Hematopoietic multipotent progenitor cell treated with erythropoietin and hydrocortisone succinate and interleukin-3 and kit ligand, for 6 days (in vitro differentiated cells): Measurements from ENCODE around the gene CLIC5.

ENCODE experiments used
- DNase-seq: peaks from one replicate; pipeline ENCODE4 v3.0.0-alpha.2; 2015

The CLIC5 gene

GRCh38 chr6:45881705-45882467 lies 133.8 kb downstream of the CLIC5 start:
- no peak for DNase-seq

DNA sequence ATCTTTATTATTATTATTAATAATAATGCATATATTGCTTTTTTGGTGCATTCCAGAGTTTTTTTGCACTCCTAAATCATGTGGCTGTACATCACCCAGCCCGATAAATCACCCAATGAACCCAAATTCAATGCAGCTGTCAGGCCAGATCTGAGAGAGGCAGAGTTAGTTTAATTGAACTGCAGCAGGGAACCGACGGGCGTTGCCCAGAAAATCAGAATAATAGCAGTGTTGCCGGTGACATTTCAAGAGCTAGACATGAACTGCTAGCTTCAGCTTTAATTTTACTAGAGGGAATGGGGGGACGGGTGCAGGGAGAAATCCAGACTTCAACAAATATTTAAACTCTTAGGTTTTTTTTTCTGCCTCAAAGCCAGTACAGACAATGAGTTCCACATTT lies 135.0 kb downstream of the CLIC5 start:
- no peak for DNase-seq

GRCh38 chr6:45880159-45880558 lies 135.5 kb downstream of the CLIC5 start:
- DNase-seq: no peak

GRCh38 chr6:45877970-45878590 lies 137.6 kb downstream of the CLIC5 start:
- DNase-seq: no peak

DNA sequence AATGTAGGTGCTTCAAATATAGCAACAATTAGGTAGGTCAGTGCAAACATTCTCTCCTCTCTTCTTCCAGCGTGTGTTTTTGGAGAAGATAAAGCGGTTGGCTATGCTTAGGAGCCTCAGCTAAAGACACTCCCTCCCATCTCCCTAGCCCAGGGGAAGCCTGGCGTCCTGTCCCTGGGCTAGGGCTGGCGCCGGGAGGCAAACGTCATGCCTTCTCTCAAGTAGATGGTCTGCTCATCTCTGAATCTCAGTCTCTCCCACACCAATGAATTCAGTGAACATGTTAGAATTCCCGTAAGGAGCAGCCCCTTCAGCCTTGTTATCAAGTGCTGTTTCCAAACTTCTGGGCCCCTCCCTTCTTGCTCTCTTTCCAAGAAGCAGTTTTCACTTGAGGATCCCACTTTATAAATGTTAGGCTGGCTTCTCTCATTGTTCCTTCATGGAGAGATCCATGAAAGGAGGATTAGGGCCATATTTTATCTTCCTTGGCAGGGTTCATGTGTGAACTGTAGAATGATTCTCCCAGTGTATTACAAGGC lies 142.8 kb downstream of the CLIC5 start:
- no peak for DNase-seq

- DNase-seq: no peak
These were observed 145.1 kb downstream of the CLIC5 start for GRCh38 chr6:45870531-45870930.

DNA sequence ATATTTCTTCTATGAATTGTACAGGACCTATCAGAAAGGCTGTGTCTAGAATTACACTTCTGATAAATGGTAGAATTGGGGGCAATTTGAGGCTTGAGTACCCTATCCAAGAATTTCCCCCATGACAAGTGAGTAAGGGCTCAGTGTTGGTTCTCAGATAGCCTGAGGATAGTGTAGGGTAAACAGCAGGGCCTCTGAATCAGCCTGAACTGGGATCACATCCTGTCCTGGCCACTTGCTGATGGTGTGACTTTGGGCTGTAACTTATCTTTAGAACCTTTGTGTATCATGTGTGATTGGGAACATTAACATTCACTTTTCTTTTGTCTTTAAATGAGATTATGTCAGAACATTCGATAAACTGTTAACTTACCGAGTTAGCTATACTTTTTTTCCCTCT lies 151.0 kb downstream of the CLIC5 start:
- DNase-seq: no peak

DNA sequence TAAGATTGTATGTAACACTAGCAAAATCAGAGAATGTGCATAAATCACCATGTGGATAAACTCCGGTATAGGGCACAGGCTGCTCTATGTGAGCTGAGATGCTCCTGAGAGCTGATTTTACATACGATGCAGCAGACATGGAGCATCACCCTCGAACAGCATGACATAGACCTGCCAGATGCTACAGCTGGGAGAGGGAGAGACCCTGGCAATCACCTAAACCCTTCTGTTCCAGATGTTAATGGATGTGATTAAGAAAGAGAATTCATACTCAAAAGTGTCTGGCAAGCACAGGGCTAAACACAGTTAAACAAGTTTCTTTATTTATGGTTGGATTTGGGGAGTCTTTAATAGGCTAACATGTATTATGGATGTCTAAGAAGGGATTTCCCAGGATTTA lies 157.0 kb downstream of the CLIC5 start:
- DNase-seq: no peak

DNA sequence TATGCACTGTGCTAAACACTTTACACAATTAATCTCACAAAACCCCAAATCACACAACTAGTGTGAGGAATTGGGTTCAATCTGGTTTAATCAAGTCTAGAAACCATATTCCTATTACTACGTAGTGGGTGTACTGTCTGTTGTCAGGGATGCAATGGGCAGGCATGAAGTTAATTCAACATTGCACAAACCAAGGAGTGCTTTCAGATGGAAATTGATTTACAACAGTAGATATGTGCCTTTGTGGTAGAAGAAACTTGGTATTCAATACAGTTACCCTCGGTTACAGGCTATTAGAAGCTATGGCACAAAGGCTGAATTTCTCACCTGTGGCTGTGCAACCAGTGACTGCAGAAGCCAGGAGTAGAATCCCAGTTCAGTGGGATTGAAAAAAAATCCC lies 157.8 kb downstream of the CLIC5 start:
- no peak for DNase-seq

- no peak for DNase-seq
These were observed 159.8 kb downstream of the CLIC5 start for GRCh38 chr6:45855642-45856394.

DNA sequence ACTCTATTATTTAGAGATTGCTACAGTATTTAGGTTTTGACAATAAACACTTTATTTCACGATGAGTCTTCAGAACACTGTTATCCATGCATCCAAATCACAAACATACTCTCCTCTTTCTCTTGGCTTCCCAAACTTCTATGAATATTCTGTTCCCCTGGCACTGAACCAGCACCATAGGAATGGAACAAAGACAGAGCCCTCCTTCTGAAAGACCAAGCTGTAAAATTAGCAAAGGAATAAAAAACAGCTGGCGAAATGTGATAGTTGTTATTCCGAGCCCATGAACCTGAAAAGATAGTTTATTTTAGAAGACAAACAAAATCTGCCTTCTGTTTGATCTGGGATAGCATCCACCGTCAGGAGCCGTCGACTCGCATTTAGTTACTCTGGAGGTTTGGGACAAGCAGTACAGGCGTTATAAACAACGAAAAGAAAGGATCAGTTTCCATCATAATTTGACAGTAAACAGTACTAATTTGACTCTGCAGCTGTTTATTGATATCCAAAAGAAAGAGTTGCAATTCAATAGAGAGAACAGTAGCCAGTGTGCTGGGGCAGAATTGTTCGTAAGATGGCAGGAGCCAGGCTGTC lies 161.4 kb downstream of the CLIC5 start:
- DNase-seq: no peak

DNA sequence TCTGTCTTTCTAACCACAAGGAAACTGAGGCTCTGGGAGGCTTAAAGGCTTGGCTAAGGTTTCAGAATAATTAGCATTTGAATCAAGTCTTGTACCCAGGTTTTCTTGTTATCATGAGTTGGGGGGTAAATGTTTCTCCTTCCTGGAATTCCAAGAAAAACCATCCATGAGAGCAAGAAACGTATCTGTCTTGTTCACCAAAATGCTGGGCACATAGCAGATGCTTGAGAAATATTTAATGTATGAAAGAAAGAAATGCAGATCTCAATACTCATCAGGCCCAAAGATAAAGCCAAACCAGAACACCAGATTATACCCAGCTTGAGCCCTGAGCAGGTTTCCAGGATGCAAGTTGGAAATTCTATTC lies 164.6 kb downstream of the CLIC5 start:
- no peak for DNase-seq

DNA sequence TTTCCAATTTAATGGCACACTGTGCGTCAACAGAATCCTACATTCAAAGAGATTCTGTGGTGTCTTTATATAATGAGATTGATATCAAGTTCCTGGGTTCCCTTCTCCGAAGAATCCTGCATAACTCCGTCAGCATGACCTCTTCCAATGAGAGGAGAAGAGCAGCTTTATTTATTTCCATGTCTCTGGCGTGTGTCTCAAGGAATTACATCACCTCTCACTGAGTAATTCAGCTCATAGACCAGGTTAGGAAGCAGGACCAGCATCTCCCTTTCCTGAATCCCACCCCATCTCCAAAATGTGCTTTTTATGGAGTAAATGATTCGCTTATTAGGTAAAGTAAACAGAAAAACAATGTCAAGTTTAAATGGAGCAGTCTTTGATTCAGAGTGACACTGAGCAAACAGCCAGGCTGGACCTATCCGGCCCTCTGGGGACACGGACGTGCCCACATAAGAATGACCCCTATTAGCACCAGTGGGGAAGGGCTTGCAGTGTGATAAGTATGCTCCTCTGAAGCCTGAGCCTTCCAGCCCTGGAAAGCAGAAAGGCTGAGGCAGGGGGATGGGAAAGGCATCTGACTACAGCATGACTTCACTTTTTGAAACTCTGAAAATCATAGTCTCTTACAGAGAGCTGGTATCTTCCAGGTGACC lies 165.2 kb downstream of the CLIC5 start:
- no peak for DNase-seq

DNA sequence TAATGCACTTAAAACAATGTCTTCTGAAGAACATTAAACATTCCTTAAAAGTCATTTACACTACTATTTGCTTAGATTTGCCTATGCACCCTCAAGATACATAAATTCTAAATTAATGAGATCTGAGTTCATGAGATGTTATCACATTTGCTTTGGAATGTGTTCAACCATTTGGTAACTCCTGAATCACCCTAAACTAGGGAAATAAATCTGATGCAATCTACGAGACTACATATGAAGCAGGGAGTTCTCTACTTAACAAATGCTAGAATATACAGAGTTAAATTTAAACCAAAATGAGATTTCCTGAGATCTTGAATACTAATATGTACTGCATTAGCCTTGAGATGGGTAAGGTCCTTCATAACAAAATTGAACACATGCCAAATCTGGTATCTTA lies 170.1 kb downstream of the CLIC5 start:
- no peak for DNase-seq

GRCh38 chr6:45844986-45845385 lies 170.7 kb downstream of the CLIC5 start:
- DNase-seq: no peak

DNA sequence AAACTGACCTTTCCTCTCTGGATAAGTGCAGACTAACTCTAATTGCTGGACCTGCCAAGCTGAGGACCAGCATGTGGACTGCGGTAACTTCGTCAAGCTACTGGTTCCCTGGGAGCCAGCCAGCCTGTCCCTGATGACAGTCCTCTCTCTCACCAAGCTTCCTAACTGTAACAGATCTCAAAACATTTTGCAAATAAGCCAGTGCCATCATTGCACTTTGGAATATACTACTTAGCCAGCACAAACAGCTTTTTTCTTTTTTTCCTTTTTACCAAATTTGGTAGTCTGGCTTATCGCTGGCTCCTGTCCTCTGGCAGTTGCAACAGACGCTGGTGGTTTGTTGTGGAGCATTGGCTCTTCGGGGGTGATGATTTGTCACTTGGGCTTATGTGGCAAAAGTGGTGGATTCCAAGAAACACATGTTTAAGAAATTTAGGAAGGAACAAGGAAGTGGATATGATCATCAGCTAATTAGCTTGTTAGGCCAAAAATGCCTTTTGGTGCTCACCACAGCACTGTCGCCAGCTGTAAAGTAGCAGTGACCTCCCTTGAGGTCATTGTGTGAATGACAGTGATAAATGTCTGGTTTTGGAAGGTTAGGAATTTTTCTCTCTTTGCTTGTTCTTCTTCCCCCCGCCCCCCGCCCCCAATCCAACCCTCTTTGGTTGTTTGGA lies 171.7 kb downstream of the CLIC5 start:
- DNase-seq: peak; percentile 83

DNA sequence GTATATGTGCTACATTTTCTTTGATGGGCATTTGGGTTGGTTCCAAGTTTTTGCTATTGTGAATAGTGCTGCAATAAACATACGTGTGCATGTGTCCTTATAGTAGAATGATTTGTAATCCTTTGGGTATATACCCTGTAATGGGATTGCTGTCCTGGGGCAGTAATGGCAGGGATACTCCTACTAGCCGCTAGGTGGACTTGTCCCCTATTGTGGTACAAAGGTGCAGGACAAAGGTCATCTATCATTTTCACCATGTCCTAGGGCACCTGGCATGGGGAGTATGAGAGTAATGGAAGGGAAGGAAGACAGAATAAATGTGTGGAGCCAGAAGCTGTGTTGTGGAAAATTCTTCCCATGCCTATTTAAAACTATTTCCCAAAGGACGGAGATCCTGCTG lies 174.6 kb downstream of the CLIC5 start:
- DNase-seq: no peak

GRCh38 chr6:45838996-45839395 lies 176.7 kb downstream of the CLIC5 start:
- no peak for DNase-seq

DNA sequence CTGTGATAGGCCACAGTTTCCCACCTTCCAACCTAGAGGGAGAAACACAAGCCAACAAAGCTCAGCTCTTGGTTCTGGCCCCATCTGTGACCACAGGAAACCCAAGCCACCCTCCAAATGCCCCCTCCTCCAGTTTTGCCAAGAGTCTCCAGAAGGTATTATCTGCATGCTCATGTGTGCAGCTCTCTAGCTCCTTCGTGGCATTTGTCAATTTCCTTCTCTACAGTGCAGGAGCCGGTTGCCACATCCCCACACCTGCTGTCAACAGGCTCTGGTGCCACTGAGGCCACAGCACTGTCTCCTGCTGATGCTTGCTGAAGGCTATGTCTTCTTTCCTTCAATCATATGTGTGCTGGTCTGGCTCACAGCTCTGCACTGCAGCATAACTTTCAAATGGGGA lies 177.2 kb downstream of the CLIC5 start:
- peak; percentile 22 for DNase-seq

DNA sequence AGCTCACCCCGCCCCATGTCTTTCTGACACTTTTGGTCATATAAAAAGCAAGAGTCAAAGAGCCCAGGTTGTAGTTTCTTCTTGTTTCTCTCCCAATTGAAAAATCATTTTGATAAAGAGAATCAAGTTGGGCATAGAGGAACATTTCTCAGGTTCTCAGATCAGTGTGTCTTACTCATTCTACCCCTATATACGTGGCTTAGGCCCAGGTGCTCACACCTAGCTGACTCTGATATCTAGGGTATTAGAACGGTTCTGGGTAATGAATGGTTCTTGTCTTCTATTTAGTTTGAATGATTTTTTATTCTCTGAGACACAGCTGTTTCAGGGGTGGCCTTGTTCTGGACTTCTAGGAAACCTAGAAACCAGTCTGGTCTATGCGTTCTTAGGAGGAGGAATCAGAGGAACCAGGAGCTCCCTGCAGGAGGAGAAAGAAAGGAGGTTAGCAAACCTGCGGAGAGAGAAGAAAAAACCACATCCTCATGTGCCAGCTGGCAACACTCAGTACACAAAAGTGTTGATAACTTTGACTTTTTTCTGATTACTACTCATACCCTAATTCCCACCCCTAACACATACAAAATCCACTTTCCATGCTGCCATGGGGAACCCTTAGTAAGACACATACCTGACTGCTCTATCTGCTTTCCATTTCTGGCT lies 178.0 kb downstream of the CLIC5 start:
- no peak for DNase-seq

DNA sequence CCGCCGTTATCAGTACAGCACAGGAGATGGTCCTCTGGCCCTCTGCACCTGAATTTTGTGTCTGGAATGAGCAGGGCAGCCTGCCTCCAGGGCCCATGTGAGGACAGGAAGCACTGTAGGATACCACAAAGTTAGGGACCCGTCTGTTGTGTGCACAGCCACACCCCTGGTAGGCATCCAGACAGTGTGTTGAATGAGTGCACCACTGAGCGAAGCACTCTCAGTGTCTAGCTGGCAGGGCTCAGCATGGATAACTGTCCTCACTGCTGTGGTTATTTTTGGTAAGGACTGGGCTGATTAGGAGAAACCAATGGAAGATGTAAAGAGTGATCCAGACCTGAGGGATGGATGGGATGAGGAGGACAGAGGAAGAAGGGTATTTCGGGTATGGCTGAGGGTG lies 178.7 kb downstream of the CLIC5 start:
- DNase-seq: no peak

- no peak for DNase-seq
These were observed 179.2 kb downstream of the CLIC5 start for GRCh38 chr6:45836438-45836824.
